Measurements from ENCODE around the gene CCDC97. TPM values are rescaled to one million over a fixed set of nuclear protein-coding genes. Genes with fewer than 3 reads are reported as not detected.

CCDC97 gene
- total RNA-seq: 10 to 100 TPM in 3 of 8 experiments, 1 to 10 TPM in 5; 6.6 to 25.0 (median 9.7) TPM

DNA sequence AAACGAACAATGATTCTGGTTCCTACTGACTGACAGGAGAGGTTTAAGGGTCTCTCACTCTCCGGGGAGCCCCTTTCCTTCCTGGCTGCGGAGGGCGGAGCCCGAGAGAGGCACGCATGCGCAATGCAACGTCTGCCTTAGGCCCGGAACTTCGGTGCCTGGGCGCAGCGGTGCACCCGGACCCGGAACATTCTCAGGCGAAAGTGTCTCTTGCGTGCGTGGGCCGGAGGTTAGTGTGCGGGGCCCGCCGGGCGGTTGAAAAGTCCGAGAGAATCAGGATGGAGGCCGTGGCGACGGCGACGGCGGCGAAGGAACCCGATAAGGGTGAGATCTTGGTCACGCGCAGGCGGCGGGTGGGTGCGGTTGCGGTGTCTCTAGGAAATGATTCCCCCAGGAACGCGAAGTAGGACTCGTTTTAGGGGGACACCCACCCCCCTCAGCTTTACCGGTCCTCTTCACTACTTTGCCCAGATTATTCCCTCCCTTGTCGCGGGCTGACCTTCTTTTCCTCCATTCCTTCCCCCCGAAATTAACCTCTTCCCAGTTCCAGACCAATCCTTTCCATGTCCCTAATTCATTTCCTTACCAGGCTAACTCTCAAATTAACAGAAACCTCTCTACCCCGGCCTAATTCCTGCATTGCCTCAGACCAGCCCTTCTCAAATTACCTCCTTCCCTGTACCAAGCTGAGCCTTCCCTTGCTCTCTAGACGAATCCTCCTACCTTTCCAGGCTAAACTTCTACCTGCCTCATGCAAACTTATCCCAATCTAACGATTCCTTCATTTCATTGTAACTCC, at the start of gene CCDC97:
Gene CCDC97, plus strand, starts transcription at position 140 of the 799 bp plus-strand sequence. Its CDS starts 139 bp downstream, at position 279.
- ATAC-seq (replicated peaks in 6 of 8): peak; percentile 66 to 91 (median 85)
- in situ Hi-C loops (cut with MboI; ENCODE audit: low pct_unique_long_range_greater_than_20kb in 2 of 9, low sequenced_read_pairs in 9 of 9, unreplicated experiment in 9 of 9): no loop called here
- Histone ChIP-seq H3K27ac (peak within 1 kb of the TSS; percentile 95), H3K4me1 (replicated peaks in 1 of 2) (peaks cover 16 to 22% of the 10 kb centered on the region in 2 donors), H3K4me3 (peak within 1 kb of the TSS; percentile 58 to 95 (median 85))
- 0 to 4% (median 1%) methylated on average over 5 to 35 of the region's 47 CpGs for WGBS, 10 experiments

DNA sequence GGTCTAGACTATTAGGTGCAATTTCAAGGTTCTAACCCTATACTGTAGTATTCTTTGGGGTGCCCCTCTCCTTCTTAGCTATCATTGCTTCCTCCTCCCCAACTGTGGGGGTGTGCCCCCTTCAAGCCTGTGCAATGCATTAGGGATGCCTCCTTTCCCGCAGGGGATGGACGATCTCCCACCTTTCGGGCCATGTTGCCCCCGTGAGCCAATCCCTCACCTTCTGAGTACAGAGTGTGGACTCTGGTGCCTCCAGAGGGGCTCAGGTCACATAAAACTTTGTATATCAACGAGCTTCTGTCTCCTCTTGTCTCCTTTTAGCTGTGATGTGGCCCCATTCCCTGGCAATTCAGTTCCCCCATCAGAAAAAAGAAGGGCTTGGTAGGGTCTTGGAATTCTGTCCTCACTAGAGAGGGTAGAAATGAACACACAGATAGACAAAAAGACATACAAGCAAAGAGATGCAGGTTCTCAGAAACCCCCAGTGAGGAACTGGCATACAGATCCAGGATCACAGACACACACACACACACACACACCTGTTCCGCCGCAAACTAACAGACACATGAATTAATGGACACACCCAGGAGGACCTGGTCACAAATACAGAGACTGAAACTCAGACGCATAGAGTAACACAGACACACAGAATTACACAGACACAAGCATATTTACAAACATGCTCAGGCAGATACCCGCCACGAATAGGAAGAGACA, 48.3 kb upstream of the CCDC97 start:
- in situ Hi-C loops (cut with MboI; ENCODE audit: low pct_unique_long_range_greater_than_20kb in 2 of 9, low sequenced_read_pairs in 9 of 9, unreplicated experiment in 9 of 9): loop anchor here in 6 of 9 experiments (10.0 to 25.0 kb wide), 2 partner anchors 47 to 599 kb away; partner anchors contain the start of gene AXL (in 1 of the 6)
- H3K4me1 ChIP-seq (replicated peaks in 1 of 2): peaks cover 5 to 8% of the 10 kb centered on the region in 2 donors
- no peak overlapping the region for H3K27ac ChIP-seq
- WGBS, 10 experiments: 0 to 78% (median 60%) methylated on average over 1 to 6 of the region's 10 CpGs; no CpG with 5 or more reads in 3 of the 10 experiments
- no peak for ATAC-seq (replicated peaks in 6 of 8)
- peak overlapping the region; percentile 42 to 56 (median 52) for H3K4me3 ChIP-seq

DNA sequence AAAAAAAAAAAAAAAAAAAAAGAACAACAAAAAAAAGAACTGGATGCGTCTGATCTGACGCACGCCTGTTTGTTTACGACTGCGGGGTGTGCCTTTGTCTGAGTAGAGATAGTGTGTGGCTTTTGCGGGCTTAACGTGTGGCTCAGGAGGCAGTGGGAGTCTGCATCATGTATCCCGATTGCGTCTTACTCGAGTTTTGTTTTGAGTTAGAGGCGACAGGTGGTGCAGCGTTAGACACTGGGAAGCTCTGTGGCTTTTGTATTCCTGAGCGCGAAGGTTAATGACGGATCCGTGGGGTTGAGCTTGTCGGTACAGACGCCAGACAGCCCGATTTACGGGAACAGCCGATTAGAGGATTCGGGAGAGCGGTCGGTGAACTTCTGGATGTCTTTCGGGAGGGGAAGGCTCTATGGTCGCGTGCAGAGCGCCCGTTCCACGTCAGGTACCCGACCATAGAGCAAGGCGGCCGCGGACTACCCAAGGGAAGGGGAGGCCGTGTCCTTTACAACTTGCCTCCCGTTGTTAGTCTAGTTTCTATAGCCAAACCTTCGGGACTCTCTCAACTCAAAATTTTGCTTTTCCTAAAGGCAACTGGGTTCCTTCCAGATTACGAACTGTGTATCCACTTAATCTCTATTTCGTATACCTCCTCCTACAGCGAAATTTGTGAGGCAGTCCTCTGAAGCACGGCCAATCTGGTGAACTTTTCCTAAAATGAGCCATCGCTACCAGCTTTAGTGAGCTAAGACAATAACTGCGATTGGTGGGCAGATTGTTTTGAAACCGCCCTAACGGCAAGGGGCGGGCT, 46.7 kb upstream of the CCDC97 start:
- peak; percentile 2 to 24 (median 11) for ATAC-seq (replicated peaks in 6 of 8)
- in situ Hi-C loops (cut with MboI; ENCODE audit: low pct_unique_long_range_greater_than_20kb in 2 of 9, low sequenced_read_pairs in 9 of 9, unreplicated experiment in 9 of 9): loop anchor here in 6 of 9 experiments (10.0 to 25.0 kb wide), 2 partner anchors 48 to 601 kb away; partner anchors contain the start of gene AXL (in 1 of the 6)
- peaks cover 5 to 15% of the 10 kb centered on the region in 2 donors for H3K4me1 ChIP-seq (replicated peaks in 1 of 2)
- H3K4me3 ChIP-seq: peak overlapping the region; percentile 42 to 56 (median 52)
- peak overlapping the region; percentile 84 to 93 for H3K27ac ChIP-seq
- 0 to 3% (median 0%) methylated on average over 2 to 39 of the region's 46 CpGs for whole genome bisulfite sequencing, 10 experiments

DNA sequence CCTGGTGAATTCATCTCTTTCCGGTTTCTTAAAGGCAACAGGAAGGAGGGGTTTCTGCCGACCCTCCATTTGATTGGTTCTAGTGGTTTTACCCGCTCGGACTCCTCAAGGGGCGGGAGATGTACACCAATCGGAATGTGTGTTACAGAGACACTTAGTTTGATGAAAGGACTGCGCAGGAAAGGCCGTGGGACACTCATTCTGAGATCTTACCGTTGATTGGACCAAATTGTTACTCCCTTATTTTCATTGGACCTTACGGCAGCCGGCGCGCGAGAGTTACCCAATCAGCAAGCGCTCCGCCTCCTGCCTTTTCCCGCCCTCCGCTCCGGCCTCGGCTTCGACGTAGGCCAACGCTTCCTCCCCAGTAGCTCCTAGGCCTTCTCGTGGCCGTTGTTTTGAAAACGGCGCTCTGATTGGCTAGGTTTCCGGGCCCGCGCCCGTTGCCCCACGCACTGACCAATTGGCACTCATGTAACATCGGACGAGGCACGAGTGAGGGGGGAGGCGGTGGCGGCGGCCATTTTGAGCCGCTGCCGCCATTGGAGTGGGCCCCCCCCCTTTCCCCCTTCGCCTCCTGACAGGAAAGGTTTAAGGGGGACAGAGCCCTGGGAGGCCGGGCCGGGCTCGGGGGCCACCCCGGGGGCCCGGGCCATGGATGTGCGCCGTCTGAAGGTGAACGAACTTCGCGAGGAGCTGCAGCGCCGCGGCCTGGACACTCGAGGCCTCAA, 46.0 kb upstream of the CCDC97 start, which contains the start of gene HNRNPUL1:
Gene HNRNPUL1, plus strand, starts transcription at position 523 of the 731 bp plus-strand sequence. Its CDS starts 132 bp downstream, at position 655.
- H3K27ac ChIP-seq: peak within 1 kb of the TSS; percentile 98 to 99
- H3K4me3 ChIP-seq: peak within 1 kb of the TSS; percentile 76 to 89 (median 88)
- peaks cover 5 to 15% of the 10 kb centered on the region in 2 donors for H3K4me1 ChIP-seq (replicated peaks in 1 of 2)
- 0 to 2% (median 0%) methylated on average over 1 to 17 of the region's 55 CpGs; no CpG with 5 or more reads in 1 of the 10 experiments for WGBS, 10 experiments
- ATAC-seq (replicated peaks in 6 of 8): peak; percentile 70 to 85 (median 80)
- in situ Hi-C loops (cut with MboI; ENCODE audit: low pct_unique_long_range_greater_than_20kb in 2 of 9, low sequenced_read_pairs in 9 of 9, unreplicated experiment in 9 of 9): loop anchor here in 6 of 9 experiments (10.0 to 25.0 kb wide), 2 partner anchors 49 to 602 kb away; partner anchors contain the start of gene AXL (in 1 of the 6)

DNA sequence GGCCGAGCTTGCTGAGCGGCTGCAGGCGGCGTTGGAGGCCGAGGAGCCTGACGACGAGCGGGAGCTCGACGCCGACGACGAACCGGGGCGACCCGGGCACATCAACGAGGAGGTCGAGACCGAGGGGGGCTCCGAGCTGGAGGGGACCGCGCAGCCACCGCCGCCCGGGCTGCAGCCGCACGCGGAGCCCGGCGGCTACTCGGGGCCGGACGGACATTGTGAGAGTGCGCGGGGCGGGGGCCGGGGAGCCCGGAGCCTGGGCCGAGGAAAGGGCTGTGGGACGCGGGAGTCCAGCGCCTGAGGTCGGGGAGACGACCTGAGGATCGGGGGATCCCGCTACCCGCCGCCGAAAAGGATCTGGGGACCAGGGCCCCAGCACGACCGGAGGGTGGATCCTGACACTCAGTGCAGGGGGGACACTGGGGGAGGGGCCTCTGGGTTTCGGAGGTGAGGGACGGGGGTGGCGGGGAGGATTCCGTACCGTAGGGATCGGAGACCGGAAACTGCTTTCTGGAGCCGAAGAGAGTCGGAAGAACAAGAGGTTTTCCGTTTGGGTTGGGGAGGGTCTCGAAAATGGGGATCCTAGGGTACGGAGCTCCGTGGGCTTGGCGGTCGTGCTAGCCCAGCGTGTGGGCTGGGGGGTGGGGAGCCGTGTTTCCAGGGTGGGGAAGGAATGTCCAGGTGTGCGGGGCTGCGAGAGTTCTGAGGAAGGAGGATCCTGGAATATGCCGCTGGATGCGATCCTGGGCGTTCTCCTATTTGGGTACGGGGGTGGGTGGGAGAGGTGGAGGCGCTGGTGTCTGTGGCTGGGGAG, 45.2 kb upstream of the CCDC97 start:
- ATAC-seq (replicated peaks in 6 of 8): no peak
- WGBS, 10 experiments: no CpG with 5 or more reads among the region's 75 CpGs
- Histone ChIP-seq H3K27ac (peak overlapping the region; percentile 98 to 99), H3K4me3 (peak overlapping the region; percentile 76 to 89 (median 88)), H3K4me1 (replicated peaks in 1 of 2) (peaks cover 5 to 15% of the 10 kb centered on the region in 2 donors)
- in situ Hi-C loops (cut with MboI; ENCODE audit: low pct_unique_long_range_greater_than_20kb in 2 of 9, low sequenced_read_pairs in 9 of 9, unreplicated experiment in 9 of 9): loop anchor here in 6 of 9 experiments (10.0 to 25.0 kb wide), 2 partner anchors 50 to 602 kb away; partner anchors contain the start of gene AXL (in 1 of the 6)

DNA sequence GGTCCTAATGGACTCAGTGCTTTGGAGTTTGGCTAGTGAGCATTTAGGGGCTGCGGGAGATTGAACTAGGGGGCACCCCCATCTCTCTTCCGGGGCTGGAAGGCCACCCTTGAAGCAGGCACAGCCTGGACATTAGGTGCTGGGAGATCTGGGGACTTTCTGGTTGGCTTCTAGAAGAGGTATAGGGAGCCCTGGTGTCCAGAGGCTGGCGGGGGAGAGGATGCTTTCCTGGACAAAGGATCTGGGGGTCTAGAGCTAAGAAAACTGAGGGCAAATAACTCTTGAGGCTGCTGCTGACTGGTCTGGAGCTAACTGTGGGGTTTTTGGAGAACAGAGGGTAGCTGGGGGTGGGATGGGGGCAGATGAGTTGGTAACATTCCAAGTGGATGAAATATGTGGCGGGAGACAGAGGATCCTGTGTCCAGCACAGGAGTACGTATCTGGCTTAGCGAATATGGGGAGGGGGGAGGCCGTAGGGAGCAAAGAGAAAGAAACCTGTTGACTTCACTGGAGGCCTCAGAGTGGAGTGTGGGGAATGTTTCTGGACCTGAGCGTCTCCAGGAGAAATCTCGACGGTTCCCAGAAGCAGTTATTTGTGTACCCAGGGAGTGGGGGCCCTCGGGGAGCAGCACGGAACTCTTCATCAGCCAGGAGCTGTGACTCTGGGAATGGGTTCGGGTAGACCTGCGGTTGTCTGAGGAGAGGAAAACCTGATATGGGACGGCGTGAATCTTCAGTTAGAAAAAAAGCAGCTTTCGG, 44.4 kb upstream of the CCDC97 start:
- 0 to 16% (median 0%) methylated on average over 1 to 10 of the region's 17 CpGs; no CpG with 5 or more reads in 4 of the 10 experiments for WGBS, 10 experiments
- H3K27ac ChIP-seq: peak overlapping the region; percentile 98 to 99
- peaks cover 5 to 15% of the 10 kb centered on the region in 2 donors for H3K4me1 ChIP-seq (replicated peaks in 1 of 2)
- in situ Hi-C loops (cut with MboI; ENCODE audit: low pct_unique_long_range_greater_than_20kb in 2 of 9, low sequenced_read_pairs in 9 of 9, unreplicated experiment in 9 of 9): loop anchor here in 6 of 9 experiments (10.0 to 25.0 kb wide), 2 partner anchors 51 to 603 kb away; partner anchors contain the start of gene AXL (in 1 of the 6)
- peak overlapping the region; percentile 76 to 89 (median 88) for H3K4me3 ChIP-seq
- ATAC-seq (replicated peaks in 6 of 8): no peak

DNA sequence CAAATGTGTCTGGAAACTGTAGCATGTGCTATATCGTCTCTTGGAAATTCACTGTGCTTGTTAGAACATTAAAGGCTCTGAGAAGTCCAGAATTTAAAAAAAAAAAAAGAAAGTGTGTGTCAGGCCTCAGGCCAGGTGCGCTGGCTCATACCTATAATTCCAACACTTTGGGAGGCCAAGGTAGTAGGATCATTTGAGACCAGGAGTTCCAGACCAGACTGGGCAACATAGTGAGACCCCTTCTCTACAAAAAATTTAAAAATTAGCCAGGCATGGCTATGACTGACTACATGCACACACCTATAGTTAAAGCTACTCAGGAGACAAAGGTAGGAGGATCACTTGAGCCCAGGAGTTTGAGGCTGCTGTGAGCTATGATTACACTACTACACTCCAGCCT, 40.9 kb upstream of the CCDC97 start:
- Histone ChIP-seq H3K4me1 (replicated peaks in 1 of 2) (peaks cover 5 to 15% of the 10 kb centered on the region in 2 donors), H3K27ac (no peak overlapping the region), H3K4me3 (no peak overlapping the region)
- in situ Hi-C loops (cut with MboI; ENCODE audit: low pct_unique_long_range_greater_than_20kb in 2 of 9, low sequenced_read_pairs in 9 of 9, unreplicated experiment in 9 of 9): loop anchor here in 6 of 9 experiments (10.0 to 25.0 kb wide), 2 partner anchors 54 to 607 kb away; partner anchors contain the start of gene AXL (in 1 of the 6)
- WGBS, 10 experiments: 80 to 100% (median 92%) methylated on average over 1 to 2 of the region's 2 CpGs
- ATAC-seq (replicated peaks in 6 of 8): no peak

DNA sequence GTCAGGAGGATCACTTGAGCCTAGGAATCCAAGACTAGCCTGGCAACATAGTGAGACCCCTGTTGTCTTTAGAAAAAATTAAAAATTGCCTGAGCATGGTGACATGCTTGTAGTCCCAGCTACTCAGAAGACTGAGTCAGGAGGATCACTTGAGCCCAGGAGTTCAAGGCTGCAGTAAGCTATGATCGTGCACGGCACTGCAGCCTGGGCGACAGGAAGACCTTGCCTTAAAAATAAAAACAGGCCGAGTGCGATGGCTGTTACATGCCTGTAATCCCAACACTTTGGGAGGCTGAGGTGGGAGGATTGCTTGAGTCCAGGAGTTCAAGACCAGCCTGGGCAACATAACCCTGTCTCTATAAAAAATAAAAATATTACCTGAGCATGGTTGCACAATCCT, 40.4 kb upstream of the CCDC97 start:
- no peak for ATAC-seq (replicated peaks in 6 of 8)
- Histone ChIP-seq H3K27ac (no peak overlapping the region), H3K4me1 (replicated peaks in 1 of 2) (peaks cover 5 to 15% of the 10 kb centered on the region in 2 donors), H3K4me3 (no peak overlapping the region)
- WGBS, 10 experiments: 89 to 100% (median 98%) methylated on average over 1 to 5 of the region's 5 CpGs; no CpG with 5 or more reads in 3 of the 10 experiments
- in situ Hi-C loops (cut with MboI; ENCODE audit: low pct_unique_long_range_greater_than_20kb in 2 of 9, low sequenced_read_pairs in 9 of 9, unreplicated experiment in 9 of 9): loop anchor here in 6 of 9 experiments (10.0 to 25.0 kb wide), 2 partner anchors 55 to 607 kb away; partner anchors contain the start of gene AXL (in 1 of the 6)

DNA sequence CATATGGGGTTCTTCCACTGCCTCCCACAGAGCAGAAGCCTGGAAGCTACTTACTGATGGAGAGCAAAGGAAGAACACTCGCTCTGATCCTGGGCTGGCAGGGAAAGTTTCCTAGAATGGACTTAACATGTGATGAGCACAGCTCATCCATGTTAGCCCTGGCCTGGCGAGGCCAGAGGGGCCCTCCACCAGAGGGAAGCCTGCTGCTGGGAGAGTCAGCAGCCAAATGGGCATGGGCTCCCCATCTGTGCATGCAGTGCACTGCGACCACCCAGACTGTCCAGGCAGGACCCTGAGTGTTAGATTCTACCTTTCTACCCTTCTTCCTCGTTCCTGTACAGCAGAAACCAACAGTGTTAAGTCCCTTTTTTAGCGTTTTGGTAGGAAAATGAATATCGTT, 36.9 kb upstream of the CCDC97 start:
- no peak for ATAC-seq (replicated peaks in 6 of 8)
- in situ Hi-C loops (cut with MboI; ENCODE audit: low pct_unique_long_range_greater_than_20kb in 2 of 9, low sequenced_read_pairs in 9 of 9, unreplicated experiment in 9 of 9): loop anchor here in 5 of 9 experiments (25.0 kb wide), 1 partner anchor 611 kb away; no protein-coding TSS in a partner anchor
- Histone ChIP-seq H3K27ac (no peak overlapping the region), H3K4me1 (replicated peaks in 1 of 2) (no peaks in the 10 kb centered on the region), H3K4me3 (no peak overlapping the region)
- WGBS, 10 experiments: 62 to 100% (median 96%) methylated on average over 1 to 4 of the region's 6 CpGs; no CpG with 5 or more reads in 2 of the 10 experiments

DNA sequence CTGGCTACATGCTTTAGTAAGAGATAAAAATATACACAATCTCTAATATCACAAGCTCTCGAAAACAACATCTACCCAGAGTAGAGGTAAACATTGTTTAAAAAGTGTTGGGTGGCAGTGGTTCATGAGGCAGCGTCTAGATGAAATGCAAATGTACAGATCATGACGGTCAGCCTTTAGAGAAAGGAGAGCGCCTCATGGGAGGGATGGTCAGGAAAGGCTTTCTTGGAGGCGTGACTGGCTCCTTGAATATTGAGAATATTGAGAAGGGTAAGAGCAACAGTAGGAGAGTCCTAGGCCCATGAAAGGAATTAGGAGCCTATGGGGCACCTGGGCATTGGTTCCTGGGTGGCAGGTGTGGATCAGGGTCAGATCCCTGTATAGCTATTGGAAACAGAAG, 35.2 kb upstream of the CCDC97 start:
- H3K27ac ChIP-seq: no peak overlapping the region
- in situ Hi-C loops (cut with MboI; ENCODE audit: low pct_unique_long_range_greater_than_20kb in 2 of 9, low sequenced_read_pairs in 9 of 9, unreplicated experiment in 9 of 9): loop anchor here in 5 of 9 experiments (25.0 kb wide), 1 partner anchor 613 kb away; no protein-coding TSS in a partner anchor
- 38 to 100% (median 92%) methylated on average over 1 to 5 of the region's 5 CpGs; no CpG with 5 or more reads in 1 of the 10 experiments for WGBS, 10 experiments
- no peaks in the 10 kb centered on the region for H3K4me1 ChIP-seq (replicated peaks in 1 of 2)
- H3K4me3 ChIP-seq: no peak overlapping the region
- peak in 2 of 8 experiments; percentile 63 to 74 for ATAC-seq (replicated peaks in 6 of 8)

Measured in motor neuron (in vitro differentiated cells).